GM20431 (cell line): ENCODE results near the gene CDHR2.

Experiments
- in situ Hi-C: fragments of 300-500 bp; cut with MseI, MboI; formaldehyde crosslinking; loops from one replicate; pipeline ENCODE4 v1.15.0; 2020; ENCODE audit warnings: low sequenced_read_pairs; ENCODE audit not compliant: unreplicated experiment

The CDHR2 gene

GRCh38 chr5:176527246-176528222, 21.6 kb upstream of the CDHR2 start:
- in situ Hi-C loops: no loop called here

GRCh38 chr5:176528301-176528700, 20.8 kb upstream of the CDHR2 start:
- in situ Hi-C loops: no loop called here

GRCh38 chr5:176528761-176529115, 20.4 kb upstream of the CDHR2 start:
- in situ Hi-C loops: no loop called here

GRCh38 chr5:176529116-176529740, 19.9 kb upstream of the CDHR2 start:
- in situ Hi-C loops: no loop called here

- in situ Hi-C loops: no loop called here
Measured at GRCh38 chr5:176529741-176530141, 19.4 kb upstream of the CDHR2 start.

GRCh38 chr5:176530393-176530982, 18.7 kb upstream of the CDHR2 start:
- in situ Hi-C loops: no loop called here

- in situ Hi-C loops: no loop called here
Measured at GRCh38 chr5:176530983-176531901, 17.9 kb upstream of the CDHR2 start.

- in situ Hi-C loops: no loop called here
Measured at GRCh38 chr5:176531902-176532493, 17.1 kb upstream of the CDHR2 start.

GRCh38 chr5:176532795-176533194, 16.3 kb upstream of the CDHR2 start:
- in situ Hi-C loops: no loop called here

GRCh38 chr5:176533390-176533789, 15.8 kb upstream of the CDHR2 start:
- in situ Hi-C loops: no loop called here

- in situ Hi-C loops: no loop called here
Measured at GRCh38 chr5:176533894-176534611, 15.1 kb upstream of the CDHR2 start.

GRCh38 chr5:176534640-176535039, 14.5 kb upstream of the CDHR2 start:
- in situ Hi-C loops: no loop called here

- in situ Hi-C loops: no loop called here
Measured at GRCh38 chr5:176535101-176535663, 14.0 kb upstream of the CDHR2 start.

- in situ Hi-C loops: no loop called here
Measured at GRCh38 chr5:176535664-176536131, 13.4 kb upstream of the CDHR2 start.

- in situ Hi-C loops: no loop called here
Measured at GRCh38 chr5:176536132-176536901, 12.8 kb upstream of the CDHR2 start.

- in situ Hi-C loops: no loop called here
Measured at GRCh38 chr5:176536902-176537553, 12.1 kb upstream of the CDHR2 start, which contains the start of gene RNF44. RNF44 (minus strand) TSS chr5:176537402; CDS start chr5:176532472, 4,930 bp downstream.

GRCh38 chr5:176537554-176538229, 11.4 kb upstream of the CDHR2 start:
- in situ Hi-C loops: no loop called here
